NCI-H2107 (cell line): Measurements from ENCODE around the gene KCNQ2.
"Not testable (repeated sequence)": the region's sequence is repeated elsewhere in the genome, so short reads cannot be mapped to it uniquely, and the experiment has no call there.

Experiments
- DNase-seq: peaks from one replicate; lab custom pipeline; 2025; lab: John Stamatoyannopoulos, UW

The KCNQ2 gene

GRCh38 chr20:63490416-63490815, 18.0 kb upstream of the KCNQ2 start:
- no peak for DNase-seq

GRCh38 chr20:63488315-63489251, 16.1 kb upstream of the KCNQ2 start:
- no peak for DNase-seq

GRCh38 chr20:63487781-63488241, 15.4 kb upstream of the KCNQ2 start:
- no peak for DNase-seq

GRCh38 chr20:63487116-63487764, 14.8 kb upstream of the KCNQ2 start:
- DNase-seq, result no peak

GRCh38 chr20:63486300-63486855, 13.9 kb upstream of the KCNQ2 start:
- no peak for DNase-seq

GRCh38 chr20:63484651-63485403, 12.4 kb upstream of the KCNQ2 start:
- DNase-seq, result no peak

- no peak for DNase-seq
Measured at GRCh38 chr20:63484236-63484635, 11.8 kb upstream of the KCNQ2 start.

GRCh38 chr20:63483834-63484233, 11.4 kb upstream of the KCNQ2 start:
- DNase-seq, result no peak

GRCh38 chr20:63482021-63482587, 9.6 kb upstream of the KCNQ2 start:
- DNase-seq, result no peak

- DNase-seq, result no peak
Measured at GRCh38 chr20:63481503-63481902, 9.0 kb upstream of the KCNQ2 start.

- DNase-seq, result not testable (repeated sequence)
Measured at GRCh38 chr20:63479695-63480419, 7.4 kb upstream of the KCNQ2 start.

- no peak for DNase-seq
Measured at GRCh38 chr20:63478346-63479302, 6.2 kb upstream of the KCNQ2 start.

- no peak for DNase-seq
Measured at GRCh38 chr20:63477944-63478343, 5.5 kb upstream of the KCNQ2 start.

GRCh38 chr20:63477061-63477616, 4.7 kb upstream of the KCNQ2 start:
- DNase-seq, result no peak

GRCh38 chr20:63475209-63475608, 2.8 kb upstream of the KCNQ2 start:
- DNase-seq, result no peak

GRCh38 chr20:63473555-63474449, 1.3 kb upstream of the KCNQ2 start:
- DNase-seq, result peak; percentile 66

GRCh38 chr20:63472862-63473390, 471 bp upstream of the KCNQ2 start:
- DNase-seq, result no peak

- DNase-seq, result no peak
Measured at GRCh38 chr20:63471717-63471980, 806 bp downstream of the KCNQ2 start.
